Astrocyte of the cerebellum (primary cell): Measurements from ENCODE around the gene LCLAT1.

ENCODE experiments used
- DNase-seq: peaks from one replicate; pipeline ENCODE4 v3.0.0-alpha.2; 2011; ENCODE audit warnings: low read depth
- H3K4me3 ChIP-seq: 2 replicates; pipeline ENCODE4 v1.5.1; 2011; ENCODE audit warnings: mild to moderate bottlenecking, low read depth, low read length, moderate library complexity
- in situ Hi-C: cut with HindIII; loops from 2 replicates; pipeline ENCODE4 v1.10.0; 2017; ENCODE audit warnings: low sequenced_read_pairs
- TF ChIP-seq, protein P1 (sequence below): IDR thresholded peaks from 2 replicates; pipeline ENCODE4 v1.5.1; 2012; ENCODE audit warnings: low read length, low read depth, moderate library complexity, mild to moderate bottlenecking; ENCODE audit errors: missing control alignments

LCLAT1 gene

DNA sequence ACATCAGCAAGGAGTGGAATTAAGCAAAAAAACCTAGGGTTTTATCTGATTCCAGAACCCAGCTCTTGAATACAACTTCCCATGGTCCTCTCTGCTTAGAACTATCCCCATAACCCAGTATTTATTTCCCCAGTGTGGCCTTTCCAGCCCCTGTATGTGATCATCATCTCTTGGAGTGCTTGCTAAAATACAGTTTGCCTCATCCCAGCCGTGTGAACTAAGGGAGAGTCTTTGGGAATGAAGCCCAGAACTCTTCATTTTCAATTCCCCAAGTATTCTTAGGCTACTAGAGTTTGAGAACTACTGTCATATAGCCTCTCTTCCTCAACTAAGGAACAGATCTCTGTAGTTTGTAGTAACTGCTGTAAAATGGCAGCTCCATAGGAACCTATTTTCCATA, 173.1 kb downstream of the LCLAT1 start:
- DNase-seq: no peak
- TF ChIP-seq, protein P1, sequence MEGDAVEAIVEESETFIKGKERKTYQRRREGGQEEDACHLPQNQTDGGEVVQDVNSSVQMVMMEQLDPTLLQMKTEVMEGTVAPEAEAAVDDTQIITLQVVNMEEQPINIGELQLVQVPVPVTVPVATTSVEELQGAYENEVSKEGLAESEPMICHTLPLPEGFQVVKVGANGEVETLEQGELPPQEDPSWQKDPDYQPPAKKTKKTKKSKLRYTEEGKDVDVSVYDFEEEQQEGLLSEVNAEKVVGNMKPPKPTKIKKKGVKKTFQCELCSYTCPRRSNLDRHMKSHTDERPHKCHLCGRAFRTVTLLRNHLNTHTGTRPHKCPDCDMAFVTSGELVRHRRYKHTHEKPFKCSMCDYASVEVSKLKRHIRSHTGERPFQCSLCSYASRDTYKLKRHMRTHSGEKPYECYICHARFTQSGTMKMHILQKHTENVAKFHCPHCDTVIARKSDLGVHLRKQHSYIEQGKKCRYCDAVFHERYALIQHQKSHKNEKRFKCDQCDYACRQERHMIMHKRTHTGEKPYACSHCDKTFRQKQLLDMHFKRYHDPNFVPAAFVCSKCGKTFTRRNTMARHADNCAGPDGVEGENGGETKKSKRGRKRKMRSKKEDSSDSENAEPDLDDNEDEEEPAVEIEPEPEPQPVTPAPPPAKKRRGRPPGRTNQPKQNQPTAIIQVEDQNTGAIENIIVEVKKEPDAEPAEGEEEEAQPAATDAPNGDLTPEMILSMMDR: no peak
- no peak overlapping the region for H3K4me3 ChIP-seq
- in situ Hi-C loops: no loop called here

DNA sequence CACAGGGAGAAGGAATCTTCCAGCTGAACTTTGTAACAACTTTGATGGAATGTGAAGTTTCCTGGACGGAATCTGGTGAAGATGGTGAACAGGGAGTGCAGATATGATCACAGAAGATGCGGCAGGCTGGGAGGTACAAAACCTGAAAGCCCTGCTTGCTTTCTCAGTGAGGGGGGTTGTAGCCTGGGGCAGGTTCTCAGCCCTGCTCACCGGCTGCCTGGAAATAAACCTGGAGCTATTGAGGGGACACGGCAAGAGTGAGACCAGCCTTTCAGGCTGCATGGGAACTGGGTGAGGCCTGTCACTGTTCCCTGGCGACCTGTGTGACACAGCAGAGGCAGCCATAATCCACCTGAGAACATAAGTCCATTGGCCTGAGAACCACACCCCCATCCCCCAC, 174.8 kb downstream of the LCLAT1 start:
- in situ Hi-C loops: no loop called here
- no peak overlapping the region for H3K4me3 ChIP-seq
- TF ChIP-seq, protein P1: no peak
- no peak for DNase-seq

DNA sequence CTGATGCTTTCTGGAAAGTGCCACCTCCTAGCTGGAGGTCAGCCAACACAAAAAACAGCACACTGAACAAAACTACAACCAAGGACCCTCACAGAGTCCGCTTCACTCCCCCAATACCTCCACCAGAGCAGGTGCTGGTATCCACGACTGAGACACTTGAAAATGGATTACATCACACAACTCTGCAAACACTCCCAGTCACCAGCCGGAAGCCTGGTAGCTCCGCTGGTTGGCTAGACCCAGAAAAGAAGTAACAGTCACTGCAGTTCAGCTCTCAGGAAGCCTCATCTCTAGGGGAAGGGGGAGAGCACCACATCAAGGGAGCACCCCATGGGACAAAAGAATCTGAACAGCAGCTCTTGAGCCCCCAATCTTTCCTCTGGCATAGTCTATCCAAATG, 175.4 kb downstream of the LCLAT1 start:
- TF ChIP-seq, protein P1: no peak
- no peak for DNase-seq
- H3K4me3 ChIP-seq: no peak overlapping the region
- in situ Hi-C loops: no loop called here

DNA sequence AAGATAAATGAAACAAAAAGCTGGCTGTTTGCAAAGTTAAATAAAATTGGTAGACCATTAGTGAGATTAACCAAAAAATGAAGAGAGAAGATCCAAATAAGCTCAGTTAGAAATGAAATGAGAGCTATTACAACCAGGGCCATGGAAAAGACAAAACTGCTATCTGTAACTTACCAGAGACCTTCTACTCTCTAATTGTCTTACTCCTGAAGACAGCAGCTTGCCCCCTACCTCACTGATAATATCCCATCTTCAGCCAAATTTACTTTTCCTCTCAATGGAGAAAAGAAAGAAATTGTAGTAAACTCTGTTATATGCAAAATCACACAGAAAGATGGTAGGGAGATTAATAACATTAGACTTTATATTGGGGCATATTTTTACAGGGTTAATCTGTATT, 178.2 kb downstream of the LCLAT1 start:
- in situ Hi-C loops: no loop called here
- H3K4me3 ChIP-seq: no peak overlapping the region
- DNase-seq: no peak
- TF ChIP-seq, protein P1: no peak

DNA sequence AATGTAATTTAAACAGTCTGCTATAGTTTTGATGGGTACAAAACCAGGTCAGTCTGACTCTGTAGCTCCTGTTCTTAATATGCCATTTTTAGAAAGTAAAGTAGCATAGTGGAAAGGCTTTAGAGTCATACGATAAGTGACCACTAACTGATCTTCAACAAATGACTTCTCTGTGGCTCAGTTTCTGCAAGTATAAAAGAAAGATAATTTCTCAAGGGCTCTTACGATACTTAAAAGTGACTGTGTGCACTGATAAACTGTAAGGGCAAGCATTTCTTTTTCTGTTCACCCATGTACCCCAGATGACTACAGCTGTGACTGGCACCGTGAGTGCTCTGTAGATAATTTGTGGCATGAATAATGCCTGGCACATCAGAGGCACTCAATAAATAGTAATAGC, 178.7 kb downstream of the LCLAT1 start:
- in situ Hi-C loops: no loop called here
- TF ChIP-seq, protein P1: no peak
- DNase-seq: no peak
- H3K4me3 ChIP-seq: no peak overlapping the region

DNA sequence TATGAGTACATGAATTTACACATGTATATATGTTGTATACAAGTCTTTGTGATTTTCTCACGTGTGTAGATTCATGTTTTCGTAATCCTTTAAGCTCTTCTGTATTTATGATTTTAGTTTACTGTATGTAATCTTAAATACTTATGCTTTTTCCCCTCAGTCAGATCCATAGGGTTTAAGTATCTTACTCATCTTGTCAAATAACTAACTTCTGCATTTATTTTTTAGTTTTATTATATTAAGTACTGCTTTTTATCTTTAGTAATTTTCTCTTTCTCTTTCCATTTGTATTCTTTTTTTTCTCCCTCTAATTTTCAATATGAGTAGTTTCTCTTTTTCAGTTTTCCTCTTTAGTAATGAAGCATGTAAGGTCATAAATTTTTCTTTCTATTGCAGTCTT, 179.4 kb downstream of the LCLAT1 start:
- DNase-seq: no peak
- TF ChIP-seq, protein P1: no peak
- H3K4me3 ChIP-seq: no peak overlapping the region
- in situ Hi-C loops: no loop called here

DNA sequence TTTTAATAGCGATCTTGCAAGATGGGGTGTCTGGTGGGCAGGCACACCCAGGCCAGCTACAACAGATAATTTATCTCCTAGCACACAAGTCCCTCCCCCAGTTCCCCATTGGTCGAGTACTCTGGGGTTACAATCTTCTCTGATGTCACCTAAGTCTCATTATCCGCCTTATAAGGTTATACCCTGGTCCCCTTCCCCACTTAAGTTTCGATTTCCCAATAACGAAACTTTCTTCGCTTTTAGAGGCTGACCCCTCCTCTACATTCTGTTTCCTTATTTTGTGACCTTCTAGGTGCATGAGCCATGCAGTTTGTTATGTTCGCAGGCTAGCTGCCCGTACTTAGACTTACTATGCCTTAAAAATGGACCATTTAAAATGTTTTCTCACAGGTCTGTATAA, 180.1 kb downstream of the LCLAT1 start:
- in situ Hi-C loops: no loop called here
- no peak overlapping the region for H3K4me3 ChIP-seq
- TF ChIP-seq, protein P1: no peak
- no peak for DNase-seq
